Erythroblast (primary cell): ENCODE results near the gene F12.

Experiments
- DNase-seq, 2 experiments: peaks; one replicate each; lab custom pipeline; 2025; lab: John Stamatoyannopoulos, UW
- GATA1 ChIP-seq: IDR thresholded peaks from 2 replicates; pipeline ENCODE4 v1.6.1; 2011; ENCODE audit warnings: low read depth, mild to moderate bottlenecking, control low read depth, low read length, moderate library complexity
- POLR2A ChIP-seq: IDR thresholded peaks from 2 replicates; pipeline ENCODE4 v1.6.1; 2011; ENCODE audit warnings: mild to moderate bottlenecking, low read length

F12 gene

GRCh38 chr5:177403102-177403791 lies 6.1 kb downstream of the F12 start:
- TF ChIP-seq GATA1: no peak
- peak; percentile 44 to 48 for DNase-seq

GRCh38 chr5:177402271-177403043 lies 6.9 kb downstream of the F12 start:
- no peak for TF ChIP-seq GATA1
- no peak for TF ChIP-seq POLR2A
- peak; percentile 57 to 68 for DNase-seq

GRCh38 chr5:177399997-177400868 lies 9.1 kb downstream of the F12 start, which contains the start of gene PFN3:
Gene PFN3 (minus strand): TSS chr5:177400661. CDS start chr5:177400576, 85 bp downstream.
- peak; percentile 28 to 36 for DNase-seq
- TF ChIP-seq POLR2A: no peak
- no peak for TF ChIP-seq GATA1

GRCh38 chr5:177397875-177398390 lies 11.4 kb downstream of the F12 start:
- DNase-seq: no peak
- TF ChIP-seq POLR2A (no peak), GATA1 (no peak)

DNA sequence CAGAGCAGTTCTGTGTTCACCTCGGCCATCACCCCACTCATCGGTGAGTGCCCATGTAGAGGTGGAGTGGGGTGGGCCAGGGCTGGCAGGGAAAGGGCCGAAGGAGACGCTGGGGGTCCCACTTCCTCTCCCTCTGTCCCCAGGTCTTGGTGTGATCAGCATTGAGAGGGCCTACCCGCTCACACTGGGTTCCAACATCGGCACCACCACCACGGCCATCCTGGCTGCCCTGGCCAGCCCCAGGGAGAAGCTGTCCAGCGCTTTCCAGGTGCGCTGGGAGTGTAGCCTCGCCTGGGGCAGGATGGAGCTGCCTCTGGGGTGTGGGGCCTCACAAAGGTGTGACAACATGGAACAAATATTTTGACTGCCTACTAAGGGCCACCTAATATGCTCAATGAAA lies 12.6 kb downstream of the F12 start:
- no peak for TF ChIP-seq GATA1
- no peak for TF ChIP-seq POLR2A
- no peak for DNase-seq

DNA sequence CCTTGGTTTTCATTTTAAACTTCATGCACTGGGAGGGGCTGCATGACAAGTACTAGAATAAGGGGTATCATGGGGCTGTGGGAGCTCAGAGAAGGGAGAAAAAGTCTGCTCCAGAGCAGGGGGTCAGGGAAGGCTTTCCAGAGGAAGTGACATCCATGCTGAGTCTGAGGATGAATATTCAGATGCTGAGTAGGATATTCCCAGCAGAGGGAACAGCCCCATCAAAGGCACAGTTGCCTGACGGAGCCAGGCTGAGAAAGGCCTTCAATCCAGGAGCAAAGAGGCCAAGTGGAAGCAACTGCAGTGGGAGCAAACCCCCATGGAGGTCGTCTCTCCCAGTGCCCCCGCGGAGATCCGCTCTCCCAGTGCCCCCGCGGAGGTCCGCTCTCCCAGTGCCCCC lies 13.3 kb downstream of the F12 start:
- no peak for DNase-seq
- no peak for TF ChIP-seq GATA1
- TF ChIP-seq POLR2A: no peak

GRCh38 chr5:177393990-177394389 lies 15.4 kb downstream of the F12 start:
- TF ChIP-seq GATA1: no peak
- no peak for TF ChIP-seq POLR2A
- DNase-seq: no peak

- no peak for DNase-seq
- TF ChIP-seq POLR2A (no peak), GATA1 (no peak)
These were observed 16.1 kb downstream of the F12 start for GRCh38 chr5:177393206-177393765.

DNA sequence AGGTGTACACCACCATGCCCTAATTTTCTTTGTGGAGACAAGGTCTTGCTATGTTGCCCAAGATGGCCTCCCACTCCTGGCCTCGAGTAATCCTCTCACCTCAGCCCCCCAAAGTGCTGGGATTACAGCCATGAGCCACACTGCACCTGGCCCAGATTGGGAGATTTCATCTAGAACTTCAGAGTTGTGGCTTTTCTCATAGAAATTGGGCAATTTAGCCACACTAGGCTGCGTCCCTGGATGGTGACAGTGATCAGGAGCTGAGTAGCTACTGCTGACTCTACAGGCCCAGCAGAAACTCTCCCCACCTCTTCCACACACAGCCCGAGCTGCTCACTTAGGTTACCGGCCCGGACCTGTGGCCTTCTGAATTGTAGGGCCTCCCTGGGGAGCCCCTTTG lies 16.6 kb downstream of the F12 start:
- TF ChIP-seq GATA1 (no peak), POLR2A (no peak)
- no peak for DNase-seq

GRCh38 chr5:177390363-177391300 lies 18.7 kb downstream of the F12 start:
- no peak for TF ChIP-seq POLR2A
- TF ChIP-seq GATA1: no peak
- peak; percentile 81 to 90 for DNase-seq

GRCh38 chr5:177389241-177390169 lies 19.9 kb downstream of the F12 start:
- DNase-seq: no peak

More at GRCh38 chr5:177389241-177390169, 19.9 kb downstream of the F12 start:
- TF ChIP-seq POLR2A: no peak
- no peak for TF ChIP-seq GATA1
